ENCODE measurements around the gene GRHL3.

The GRHL3 gene

GRCh38 chr1:24327486-24327885 lies 8.3 kb downstream of the GRHL3 start:
- Mint-ChIP-seq H3K27ac (no peak overlapping the region), H3K9me3 (no peaks in the 10 kb centered on the region), H3K36me3 (ENCODE audit: insufficient read depth) (no peaks in the 10 kb centered on the region), H3K27me3 (peaks cover 0 to 24% of the 10 kb centered on the region in 2 donors), H3K4me1 (ENCODE audit: low read depth in 2 of 2) (peaks cover 0 to 4% of the 10 kb centered on the region in 2 donors), H3K4me3 (no peak overlapping the region)
- DNase-seq: no peak
- no peak for ATAC-seq (replicated peaks)

- H3K4me3 Mint-ChIP-seq: no peak overlapping the region
- no peak for ATAC-seq (replicated peaks)
- no peaks in the 10 kb centered on the region for H3K9me3 Mint-ChIP-seq
- peaks cover 0 to 24% of the 10 kb centered on the region in 2 donors for H3K27me3 Mint-ChIP-seq
- no peak for DNase-seq
- H3K36me3 Mint-ChIP-seq (ENCODE audit: insufficient read depth): no peaks in the 10 kb centered on the region
- no peak overlapping the region for H3K27ac Mint-ChIP-seq
- H3K4me1 Mint-ChIP-seq (ENCODE audit: low read depth in 2 of 2): peaks cover 0 to 2% of the 10 kb centered on the region in 2 donors
These were observed 8.7 kb downstream of the GRHL3 start for GRCh38 chr1:24327891-24328290.

GRCh38 chr1:24329331-24329730 lies 10.2 kb downstream of the GRHL3 start:
- no peak overlapping the region for H3K4me3 Mint-ChIP-seq
- H3K27me3 Mint-ChIP-seq: peaks cover 0 to 29% of the 10 kb centered on the region in 2 donors
- ATAC-seq (replicated peaks): no peak
- H3K27ac Mint-ChIP-seq: peak overlapping the region in 1 of 2 donors; percentile 30
- DNase-seq: no peak
- no peaks in the 10 kb centered on the region for H3K9me3 Mint-ChIP-seq
- H3K36me3 Mint-ChIP-seq (ENCODE audit: insufficient read depth): no peaks in the 10 kb centered on the region
- H3K4me1 Mint-ChIP-seq (ENCODE audit: low read depth in 2 of 2): no peaks in the 10 kb centered on the region

GRCh38 chr1:24329797-24330543 lies 10.8 kb downstream of the GRHL3 start:
- Mint-ChIP-seq H3K36me3 (ENCODE audit: insufficient read depth) (no peaks in the 10 kb centered on the region), H3K27me3 (peaks cover 0 to 31% of the 10 kb centered on the region in 2 donors), H3K4me1 (ENCODE audit: low read depth in 2 of 2) (no peaks in the 10 kb centered on the region), H3K27ac (peak overlapping the region in 1 of 2 donors; percentile 54), H3K9me3 (no peaks in the 10 kb centered on the region), H3K4me3 (no peak overlapping the region)
- DNase-seq (no peak), ATAC-seq (replicated peaks) (no peak)

GRCh38 chr1:24331961-24332673 lies 13.0 kb downstream of the GRHL3 start:
- Mint-ChIP-seq H3K9me3 (no peaks in the 10 kb centered on the region), H3K27ac (no peak overlapping the region), H3K27me3 (peaks cover 8 to 30% of the 10 kb centered on the region in 2 donors), H3K4me3 (no peak overlapping the region), H3K36me3 (ENCODE audit: insufficient read depth) (no peaks in the 10 kb centered on the region), H3K4me1 (ENCODE audit: low read depth in 2 of 2) (no peaks in the 10 kb centered on the region)
- no peak for ATAC-seq (replicated peaks)
- no peak for DNase-seq

- Mint-ChIP-seq H3K36me3 (ENCODE audit: insufficient read depth) (peaks cover 2% of the 10 kb centered on the region), H3K4me1 (ENCODE audit: low read depth in 2 of 2) (peaks cover 0 to 2% of the 10 kb centered on the region in 2 donors), H3K27ac (no peak overlapping the region), H3K4me3 (no peak overlapping the region), H3K27me3 (peaks cover 8 to 49% of the 10 kb centered on the region in 2 donors), H3K9me3 (no peaks in the 10 kb centered on the region)
- DNase-seq: no peak
- no peak for ATAC-seq (replicated peaks)
These were observed 16.9 kb downstream of the GRHL3 start for GRCh38 chr1:24336075-24336474.

- H3K36me3 Mint-ChIP-seq (ENCODE audit: insufficient read depth): peaks cover 2% of the 10 kb centered on the region
- H3K27me3 Mint-ChIP-seq: peaks cover 8 to 44% of the 10 kb centered on the region in 2 donors
- DNase-seq (no peak), ATAC-seq (replicated peaks) (no peak)
- no peak overlapping the region for H3K27ac Mint-ChIP-seq
- H3K4me3 Mint-ChIP-seq: no peak overlapping the region
- peaks cover 0 to 2% of the 10 kb centered on the region in 2 donors for H3K4me1 Mint-ChIP-seq (ENCODE audit: low read depth in 2 of 2)
- no peaks in the 10 kb centered on the region for H3K9me3 Mint-ChIP-seq
These were observed 18.3 kb downstream of the GRHL3 start for GRCh38 chr1:24337455-24337854.

GRCh38 chr1:24338447-24338846 lies 19.3 kb downstream of the GRHL3 start:
- DNase-seq (no peak), ATAC-seq (replicated peaks) (no peak)
- Mint-ChIP-seq H3K4me3 (no peak overlapping the region), H3K27me3 (peaks cover 8 to 50% of the 10 kb centered on the region in 2 donors), H3K9me3 (no peaks in the 10 kb centered on the region), H3K27ac (no peak overlapping the region), H3K36me3 (ENCODE audit: insufficient read depth) (peaks cover 2% of the 10 kb centered on the region), H3K4me1 (ENCODE audit: low read depth in 2 of 2) (peaks cover 0 to 2% of the 10 kb centered on the region in 2 donors)

- H3K4me1 Mint-ChIP-seq (ENCODE audit: low read depth in 2 of 2): peaks cover 0 to 2% of the 10 kb centered on the region in 2 donors
- H3K27me3 Mint-ChIP-seq: peaks cover 8 to 48% of the 10 kb centered on the region in 2 donors
- no peaks in the 10 kb centered on the region for H3K9me3 Mint-ChIP-seq
- ATAC-seq (replicated peaks): no peak
- H3K36me3 Mint-ChIP-seq (ENCODE audit: insufficient read depth): peaks cover 2% of the 10 kb centered on the region
- DNase-seq: no peak
- no peak overlapping the region for H3K27ac Mint-ChIP-seq
- H3K4me3 Mint-ChIP-seq: no peak overlapping the region
These were observed 20.8 kb downstream of the GRHL3 start for GRCh38 chr1:24339996-24340395.

GRCh38 chr1:24340770-24341169 lies 21.6 kb downstream of the GRHL3 start:
- H3K36me3 Mint-ChIP-seq (ENCODE audit: insufficient read depth): peaks cover 2% of the 10 kb centered on the region
- no peaks in the 10 kb centered on the region for H3K9me3 Mint-ChIP-seq
- H3K4me1 Mint-ChIP-seq (ENCODE audit: low read depth in 2 of 2): peaks cover 0 to 2% of the 10 kb centered on the region in 2 donors
- ATAC-seq (replicated peaks): no peak
- H3K4me3 Mint-ChIP-seq: no peak overlapping the region
- no peak overlapping the region for H3K27ac Mint-ChIP-seq
- no peak for DNase-seq
- peaks cover 8 to 56% of the 10 kb centered on the region in 2 donors for H3K27me3 Mint-ChIP-seq

- Mint-ChIP-seq H3K27me3 (peaks cover 4 to 57% of the 10 kb centered on the region in 2 donors), H3K4me3 (no peak overlapping the region), H3K36me3 (ENCODE audit: insufficient read depth) (peaks cover 2% of the 10 kb centered on the region), H3K9me3 (no peaks in the 10 kb centered on the region), H3K4me1 (ENCODE audit: low read depth in 2 of 2) (peaks cover 0 to 2% of the 10 kb centered on the region in 2 donors), H3K27ac (no peak overlapping the region)
- no peak for ATAC-seq (replicated peaks)
- DNase-seq: no peak
These were observed 22.1 kb downstream of the GRHL3 start for GRCh38 chr1:24341260-24341659.

GRCh38 chr1:24343412-24344089 lies 24.4 kb downstream of the GRHL3 start:
- DNase-seq (no peak), ATAC-seq (replicated peaks) (no peak)
- no peak overlapping the region for H3K4me3 Mint-ChIP-seq
- no peak overlapping the region for H3K27ac Mint-ChIP-seq
- no peaks in the 10 kb centered on the region for H3K9me3 Mint-ChIP-seq
- H3K4me1 Mint-ChIP-seq (ENCODE audit: low read depth in 2 of 2): no peaks in the 10 kb centered on the region
- H3K36me3 Mint-ChIP-seq (ENCODE audit: insufficient read depth): peaks cover 2% of the 10 kb centered on the region
- H3K27me3 Mint-ChIP-seq: peaks cover 0 to 62% of the 10 kb centered on the region in 2 donors

- Mint-ChIP-seq H3K27ac (no peak overlapping the region), H3K4me1 (ENCODE audit: low read depth in 2 of 2) (no peaks in the 10 kb centered on the region), H3K27me3 (peaks cover 0 to 65% of the 10 kb centered on the region in 2 donors), H3K4me3 (no peak overlapping the region), H3K36me3 (ENCODE audit: insufficient read depth) (no peaks in the 10 kb centered on the region), H3K9me3 (no peaks in the 10 kb centered on the region)
- DNase-seq: no peak
- no peak for ATAC-seq (replicated peaks)
These were observed 25.1 kb downstream of the GRHL3 start for GRCh38 chr1:24344090-24344742.

Measured in effector memory CD8-positive, alpha-beta T cell (primary cell).